ENCODE measurements around the gene TMEM259.

GRCh38 chr19:1062387-1063029, 41.6 kb upstream of the TMEM259 start:
- TF ChIP-seq CTCF (IDR thresholded peaks at IDR 0.05) (no peak), POLR2AphosphoS5 (IDR thresholded peaks at IDR 0.05) (no peak), EP300 (IDR thresholded peaks at IDR 0.05) (no peak)
